Peyer's patch (tissue), 4 donors: ENCODE results near the gene MYL7. TPM values are rescaled to one million over a fixed set of nuclear protein-coding genes. Genes with fewer than 3 reads are reported as not detected.

Experiments
- DNase-seq, 3 donors: peaks; one replicate each; pipeline ENCODE4 v3.0.0-alpha.2; 2017 to 2019
- H3K27ac ChIP-seq, 4 donors: fragments of 200-600 bp; sonication (generic); one replicate each; pipeline ENCODE4 v1.5.1; 2016 to 2019
- H3K27me3 ChIP-seq, 2 donors: fragments of 200-600 bp; sonication (generic); one replicate each; pipeline ENCODE4 v1.5.1; 2019
- H3K36me3 ChIP-seq, 3 donors: fragments of 200-600 bp; sonication (generic); one replicate each; pipeline ENCODE4 v1.5.1; 2016 to 2019
- H3K4me1 ChIP-seq, 4 donors: fragments of 200-600 bp; sonication (generic); one replicate each; pipeline ENCODE4 v1.5.1; 2016 to 2019
- H3K4me3 ChIP-seq, 4 donors: fragments of 200-600 bp; sonication (generic); 1 replicate in 3 of 4; 2 replicates in 1 of 4; pipeline ENCODE4 v1.5.1; 2016 to 2019; ENCODE audit warnings: mild to moderate bottlenecking in 1 of 4
- H3K9me3 ChIP-seq, 4 donors: fragments of 200-600 bp; sonication (generic); one replicate each; pipeline ENCODE4 v1.5.1; 2016 to 2019; ENCODE audit warnings: mild to moderate bottlenecking in 1 of 4
- CTCF ChIP-seq, 6 experiments: fragments of 450-650 bp in 4 of 6; fragments of 200-600 bp in 2 of 6; sonication (generic) in 1 of 6; IDR thresholded peaks; one replicate each; pipeline ENCODE4 v1.5.1; 2017 to 2019; ENCODE audit warnings: antibody characterized with exemption in 6 of 6, mild to moderate bottlenecking in 3 of 6, moderate library complexity in 1 of 6
- POLR2A ChIP-seq, 2 donors: fragments of 450-650 bp; IDR thresholded peaks; one replicate each; pipeline ENCODE4 v1.5.1; 2017; ENCODE audit warnings: antibody characterized with exemption in 2 of 2, mild to moderate bottlenecking in 2 of 2, moderate library complexity in 2 of 2
- total RNA-seq, 4 donors: library from RNA; depleted of rRNA; stranded (reverse); fragments of >200 nt; gene quantifications; one replicate each; pipeline ENCODE4 v1.1.0, GENCODE V29; 2016

MYL7 gene
- total RNA-seq, 4 donors from 2014 or later: not detected

- no peaks in the 10 kb centered on the region for H3K9me3 ChIP-seq
- DNase-seq: peak in 1 of 3 donors; percentile 39
- no peaks in the 10 kb centered on the region for H3K36me3 ChIP-seq
- H3K4me3 ChIP-seq: no peak overlapping the region
- peaks cover 0 to 15% (median 5%) of the 10 kb centered on the region in 4 donors for H3K4me1 ChIP-seq
- no peaks in the 10 kb centered on the region for H3K27me3 ChIP-seq
- H3K27ac ChIP-seq: no peak overlapping the region
- TF ChIP-seq CTCF (IDR thresholded peaks at IDR 0.05) (no peak), POLR2A (IDR thresholded peaks at IDR 0.05) (no peak)
Observed at GRCh38 chr7:44149571-44150465, 8.7 kb upstream of the MYL7 start.

GRCh38 chr7:44148961-44149536 is 7.9 kb upstream of the MYL7 start:
- Histone ChIP-seq H3K4me3 (no peak overlapping the region), H3K9me3 (no peaks in the 10 kb centered on the region), H3K27ac (no peak overlapping the region), H3K4me1 (peaks cover 0 to 15% (median 5%) of the 10 kb centered on the region in 4 donors), H3K27me3 (no peaks in the 10 kb centered on the region), H3K36me3 (no peaks in the 10 kb centered on the region)
- peak in 2 of 3 donors; percentile 25 to 26 for DNase-seq
- TF ChIP-seq POLR2A (IDR thresholded peaks at IDR 0.05): no peak
- TF ChIP-seq CTCF (IDR thresholded peaks at IDR 0.05): no peak

GRCh38 chr7:44148166-44148565 is 7.0 kb upstream of the MYL7 start:
- H3K4me1 ChIP-seq: peaks cover 0 to 15% (median 5%) of the 10 kb centered on the region in 4 donors
- no peak overlapping the region for H3K27ac ChIP-seq
- no peak overlapping the region for H3K4me3 ChIP-seq
- no peaks in the 10 kb centered on the region for H3K27me3 ChIP-seq
- H3K9me3 ChIP-seq: no peaks in the 10 kb centered on the region
- TF ChIP-seq POLR2A (IDR thresholded peaks at IDR 0.05) (no peak), CTCF (IDR thresholded peaks at IDR 0.05) (no peak)
- no peaks in the 10 kb centered on the region for H3K36me3 ChIP-seq
- peak in 1 of 3 donors; percentile 2 for DNase-seq

- no peaks in the 10 kb centered on the region for H3K9me3 ChIP-seq
- H3K36me3 ChIP-seq: no peaks in the 10 kb centered on the region
- H3K4me3 ChIP-seq: no peak overlapping the region
- no peaks in the 10 kb centered on the region for H3K27me3 ChIP-seq
- TF ChIP-seq CTCF (IDR thresholded peaks at IDR 0.05): no peak
- no peak for TF ChIP-seq POLR2A (IDR thresholded peaks at IDR 0.05)
- H3K27ac ChIP-seq: no peak overlapping the region
- peak in 2 of 3 donors; percentile 43 to 46 for DNase-seq
- peaks cover 0 to 15% (median 5%) of the 10 kb centered on the region in 4 donors for H3K4me1 ChIP-seq
Observed at GRCh38 chr7:44147026-44147991, 6.2 kb upstream of the MYL7 start.
